Activated T-cell treated with anti-CD3 and anti-CD28 coated beads for 48 hours (primary cell): ENCODE results near the gene LGALS7.

Source experiments
- DNase-seq: peaks from one replicate; pipeline ENCODE4 v3.0.0-alpha.2; 2020; ENCODE audit warnings: low read depth

LGALS7 gene

DNA sequence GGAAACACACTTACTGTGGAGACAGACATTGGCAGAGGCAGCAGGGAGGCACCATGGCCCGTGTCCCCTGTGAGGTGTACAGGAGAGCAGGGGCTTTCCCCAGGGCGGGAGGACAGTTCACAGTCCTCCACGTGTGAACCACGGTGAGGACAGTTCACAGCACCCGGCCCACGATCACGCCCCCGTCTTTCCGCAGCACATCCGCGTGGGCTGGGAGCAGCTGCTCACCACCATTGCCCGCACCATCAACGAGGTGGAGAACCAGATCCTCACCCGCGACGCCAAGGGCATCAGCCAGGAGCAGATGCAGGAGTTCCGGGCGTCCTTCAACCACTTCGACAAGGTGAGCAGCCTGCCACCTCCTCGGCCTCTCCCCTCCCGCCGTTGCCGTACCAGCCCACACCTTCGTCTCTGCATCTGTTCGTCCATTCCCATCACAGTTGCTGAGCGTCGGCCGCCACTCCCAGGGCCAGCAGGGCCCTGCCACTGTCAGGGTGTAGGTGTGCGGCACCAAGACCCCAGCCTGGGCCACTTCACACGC, 46.5 kb downstream of the LGALS7 start:
- DNase-seq, result no peak

- DNase-seq, result no peak
Observed at GRCh38 chr19:38726284-38726673, 47.0 kb downstream of the LGALS7 start.

GRCh38 chr19:38725469-38726283, 47.6 kb downstream of the LGALS7 start:
- DNase-seq, result no peak

- DNase-seq, result no peak
Observed at GRCh38 chr19:38723990-38724854, 49.1 kb downstream of the LGALS7 start.

DNA sequence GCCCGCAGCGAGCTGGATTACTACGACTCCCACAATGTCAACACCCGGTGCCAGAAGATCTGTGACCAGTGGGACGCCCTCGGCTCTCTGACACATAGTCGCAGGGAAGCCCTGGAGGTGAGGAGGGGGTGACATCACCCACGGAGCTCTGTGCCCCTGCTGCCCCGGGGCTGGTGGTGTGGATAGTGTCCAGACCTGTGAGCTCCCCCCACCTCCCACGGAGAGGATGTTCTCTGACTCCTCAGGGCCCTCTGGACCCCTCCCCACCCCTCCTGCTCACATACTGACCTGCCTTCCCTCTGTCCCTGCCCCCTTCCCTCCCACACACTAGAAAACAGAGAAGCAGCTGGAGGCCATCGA, 49.7 kb downstream of the LGALS7 start:
- no peak for DNase-seq

- DNase-seq, result no peak
Observed at GRCh38 chr19:38722947-38723605, 50.2 kb downstream of the LGALS7 start.

DNA sequence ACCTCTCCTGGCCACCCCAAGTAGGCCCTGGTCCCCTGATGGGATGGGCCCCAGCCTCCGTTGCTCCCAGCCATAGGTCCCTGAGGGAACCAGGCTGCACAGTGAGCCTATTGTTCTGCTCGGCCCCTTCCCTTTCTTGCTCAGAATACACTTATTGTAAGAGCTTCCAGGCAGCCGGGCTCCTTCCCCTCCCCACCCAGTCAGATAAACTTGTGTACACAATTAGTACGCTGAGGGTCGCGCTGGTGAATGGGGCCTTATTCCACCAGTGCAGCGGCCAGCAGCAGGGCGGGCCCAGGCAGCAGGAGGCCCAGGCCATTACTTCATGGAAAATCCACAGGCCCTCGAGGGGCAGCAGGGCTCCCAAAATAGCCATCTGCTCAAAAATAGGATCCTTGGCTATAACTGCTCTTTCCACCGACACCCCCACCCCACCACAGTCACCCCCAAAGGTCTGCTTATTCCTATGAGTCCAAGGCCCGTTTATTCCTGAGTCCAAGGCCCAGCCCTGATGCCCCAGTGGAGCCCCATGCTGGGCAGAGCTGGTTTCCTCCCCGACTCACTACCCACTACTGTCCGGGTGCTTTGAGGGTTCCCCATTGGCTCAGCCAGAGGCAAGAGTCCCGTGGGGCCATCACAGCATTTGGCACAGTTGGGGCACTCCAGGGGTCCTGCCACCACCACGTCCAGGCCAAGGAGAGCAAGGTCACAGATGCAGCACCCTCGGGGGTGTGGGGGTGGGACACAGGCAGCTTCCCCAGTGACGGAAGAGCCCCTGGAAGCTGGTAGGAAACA, 51.1 kb downstream of the LGALS7 start:
- DNase-seq, result no peak

GRCh38 chr19:38721496-38721895, 51.8 kb downstream of the LGALS7 start:
- no peak for DNase-seq
